Lung (tissue), 12 donors: ENCODE results near the gene TFCP2. TPM values are rescaled to one million over a fixed set of nuclear protein-coding genes. Genes with fewer than 3 reads are reported as not detected.

ENCODE experiments used
- ATAC-seq: fragments of 200-7000 bp; cut with Tn5 transposase; one replicate; pipeline ENCODE4 v1.9.1; 2020; ENCODE audit warnings: moderate number of reproducible peaks; ENCODE audit not compliant: insufficient read depth, low FRiP score
- DNase-seq, 3 donors: peaks; one replicate each; pipeline ENCODE4 v3.0.0-alpha.2; 2013 to 2017
- H3K27ac ChIP-seq, 2 donors: one replicate each; pipeline ENCODE4 v1.5.1; 2013; ENCODE audit warnings: mild to moderate bottlenecking in 2 of 2, moderate library complexity in 2 of 2, control low read depth in 1 of 2, inconsistent platforms in 1 of 2, low read depth in 1 of 2, low read length in 1 of 2
- H3K27me3 ChIP-seq, 3 donors: one replicate each; pipeline ENCODE4 v1.5.1; 2013; ENCODE audit warnings: low read length in 2 of 3; ENCODE audit not compliant: control insufficient read depth in 3 of 3, insufficient read depth in 3 of 3
- H3K36me3 ChIP-seq, 4 donors: one replicate each; pipeline ENCODE4 v1.5.1; 2013; ENCODE audit warnings: low read length in 4 of 4, mild to moderate bottlenecking in 1 of 4, moderate library complexity in 1 of 4; ENCODE audit not compliant: control insufficient read depth in 4 of 4, insufficient read depth in 4 of 4
- H3K4me1 ChIP-seq, 5 donors: one replicate each; pipeline ENCODE4 v1.5.1; 2013; ENCODE audit warnings: low read length in 5 of 5, mild to moderate bottlenecking in 2 of 5, moderate library complexity in 1 of 5; ENCODE audit not compliant: control insufficient read depth in 5 of 5, insufficient read depth in 5 of 5
- H3K4me3 ChIP-seq: one replicate; pipeline ENCODE4 v1.5.1; 2013; ENCODE audit warnings: mild to moderate bottlenecking, control low read depth, moderate library complexity
- H3K9ac ChIP-seq, 2 donors: one replicate each; pipeline ENCODE4 v1.5.1; 2013; ENCODE audit warnings: low read length in 2 of 2, control low read depth in 1 of 2; ENCODE audit not compliant: insufficient read depth in 1 of 2
- H3K9me3 ChIP-seq, 4 donors: one replicate each; pipeline ENCODE4 v1.5.1; 2013; ENCODE audit warnings: low read length in 3 of 4, mild to moderate bottlenecking in 1 of 4, moderate library complexity in 1 of 4; ENCODE audit not compliant: control insufficient read depth in 4 of 4, insufficient read depth in 3 of 4
- WGBS, 2 donors: extraction: QIAGEN DNeasy Blood & Tissue Kit; methylation state at CpG; one replicate each; pipeline ENCODE4 v1.1.7; 2013; 5-methylcytosine and 5-hydroxymethylcytosine counted together
- polyA plus RNA-seq, 2 donors: library from polyadenylated mRNA; stranded (reverse); fragments of 200-250 nt; gene quantifications; one replicate each; pipeline ENCODE4 v1.2.1, GENCODE V29; 2013
- total RNA-seq, 2 donors: library from RNA; depleted of rRNA in 1 of 2; stranded (reverse); fragments of >200 nt in 1 of 2; gene quantifications; one replicate each; pipeline ENCODE4 v1.2.1, GENCODE V29; 2014 to 2021
- TF ChIP-seq, protein P1 (sequence below): IDR thresholded peaks from 2 replicates; pipeline ENCODE4 v1.5.1; 2012; ENCODE audit warnings: mild to moderate bottlenecking; ENCODE audit errors: control extremely low read depth, extremely low read depth
- donor health status: control.
- donor health status: control.
- donor health status: Bipolar disorder and iron deficiency.
- donor health status: healthy.
- donor health status: DM: yes; HTN: yes; CAD: no.

The TFCP2 gene
- total and polyA plus RNA-seq, 4 donors, result 9.6 to 27.5 (median 19.0) TPM

DNA sequence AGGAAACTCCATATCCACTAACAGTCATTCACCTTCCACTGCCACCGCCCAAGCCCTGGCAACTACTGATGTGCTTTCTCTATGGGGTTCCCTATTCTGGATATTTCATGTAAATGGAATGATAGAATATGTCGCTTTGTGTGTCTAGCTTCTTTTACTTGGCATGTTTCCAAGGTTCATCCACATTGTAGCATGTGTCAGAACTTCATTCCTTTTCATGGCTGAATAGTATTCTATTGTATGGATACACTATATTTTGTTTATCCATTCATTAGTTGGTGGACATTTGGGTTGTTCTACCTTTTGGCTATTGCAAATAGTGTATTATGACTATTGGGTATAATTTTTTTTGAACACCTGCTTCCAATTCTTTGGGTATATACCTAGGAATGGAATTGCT lies 36.3 kb upstream of the TFCP2 start:
- Histone ChIP-seq H3K4me3 (no peak overlapping the region), H3K9ac (no peak overlapping the region), H3K27ac (no peak overlapping the region), H3K4me1 (no peaks in the 10 kb centered on the region), H3K36me3 (peaks cover 0 to 6% (median under 1%) of the 10 kb centered on the region in 4 donors), H3K9me3 (no peaks in the 10 kb centered on the region), H3K27me3 (no peaks in the 10 kb centered on the region)
- ATAC-seq, result no peak
- no peak for DNase-seq
- 93 to 95% methylated on average over 2 of the region's 2 CpGs for WGBS, 2 donors
- TF ChIP-seq, protein P1, sequence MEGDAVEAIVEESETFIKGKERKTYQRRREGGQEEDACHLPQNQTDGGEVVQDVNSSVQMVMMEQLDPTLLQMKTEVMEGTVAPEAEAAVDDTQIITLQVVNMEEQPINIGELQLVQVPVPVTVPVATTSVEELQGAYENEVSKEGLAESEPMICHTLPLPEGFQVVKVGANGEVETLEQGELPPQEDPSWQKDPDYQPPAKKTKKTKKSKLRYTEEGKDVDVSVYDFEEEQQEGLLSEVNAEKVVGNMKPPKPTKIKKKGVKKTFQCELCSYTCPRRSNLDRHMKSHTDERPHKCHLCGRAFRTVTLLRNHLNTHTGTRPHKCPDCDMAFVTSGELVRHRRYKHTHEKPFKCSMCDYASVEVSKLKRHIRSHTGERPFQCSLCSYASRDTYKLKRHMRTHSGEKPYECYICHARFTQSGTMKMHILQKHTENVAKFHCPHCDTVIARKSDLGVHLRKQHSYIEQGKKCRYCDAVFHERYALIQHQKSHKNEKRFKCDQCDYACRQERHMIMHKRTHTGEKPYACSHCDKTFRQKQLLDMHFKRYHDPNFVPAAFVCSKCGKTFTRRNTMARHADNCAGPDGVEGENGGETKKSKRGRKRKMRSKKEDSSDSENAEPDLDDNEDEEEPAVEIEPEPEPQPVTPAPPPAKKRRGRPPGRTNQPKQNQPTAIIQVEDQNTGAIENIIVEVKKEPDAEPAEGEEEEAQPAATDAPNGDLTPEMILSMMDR, result no peak

DNA sequence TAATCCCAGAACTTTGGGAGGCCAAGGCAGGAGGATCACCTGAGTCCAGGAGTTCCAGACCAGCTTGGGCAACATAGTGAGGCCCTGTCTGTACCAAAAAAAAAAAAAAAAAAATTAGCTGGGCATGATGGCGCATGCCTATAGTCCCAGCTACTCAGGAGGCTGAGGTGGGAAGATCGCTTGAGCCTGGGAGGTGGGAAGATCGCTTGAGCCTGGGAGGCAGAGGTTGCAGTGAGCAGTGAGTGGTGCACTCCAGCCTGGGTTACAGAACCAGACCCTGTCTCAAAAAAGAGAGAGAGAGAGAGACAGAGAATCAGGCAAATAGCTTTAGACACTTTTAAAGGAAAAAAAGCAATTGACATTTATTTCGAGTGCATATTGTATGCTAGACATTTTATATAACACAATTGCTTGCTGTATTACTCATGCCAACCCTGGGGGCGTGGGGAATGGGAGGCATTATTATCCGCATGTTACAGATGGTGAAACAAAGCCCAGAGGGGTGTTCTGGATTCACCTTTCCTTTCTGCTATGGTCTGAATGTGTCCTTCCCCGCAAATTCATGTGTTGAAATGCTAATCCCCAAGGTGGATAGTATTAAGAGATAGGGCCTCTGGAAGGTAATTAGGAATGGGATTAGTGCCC lies 35.2 kb upstream of the TFCP2 start:
- WGBS, 2 donors, result 94 to 95% methylated on average over 7 of the region's 7 CpGs
- Histone ChIP-seq H3K36me3 (peaks cover 0 to 10% (median 0%) of the 10 kb centered on the region in 4 donors), H3K9ac (no peak overlapping the region), H3K4me3 (no peak overlapping the region), H3K27ac (no peak overlapping the region), H3K4me1 (no peaks in the 10 kb centered on the region), H3K9me3 (no peaks in the 10 kb centered on the region), H3K27me3 (no peaks in the 10 kb centered on the region)
- no peak for ATAC-seq
- DNase-seq, result no peak
- TF ChIP-seq, protein P1, result no peak

DNA sequence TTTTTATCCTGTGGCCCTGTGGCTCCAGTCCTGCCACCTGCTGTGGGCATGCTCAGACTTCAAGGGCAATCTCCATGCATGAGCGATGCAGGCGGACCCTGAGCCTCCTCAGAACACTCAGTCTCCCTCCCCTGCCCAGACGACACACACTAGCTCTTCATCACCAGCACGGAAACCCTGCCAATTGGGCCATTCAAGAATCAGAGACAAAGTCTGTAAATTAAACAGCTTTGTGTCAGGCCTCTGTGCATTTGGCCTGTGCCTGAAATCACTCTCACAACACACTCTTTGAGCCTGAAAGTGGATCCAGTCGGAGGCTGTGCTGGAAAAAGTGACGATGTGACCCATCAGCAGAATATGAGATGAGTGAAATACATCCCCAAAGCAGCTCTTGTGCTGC lies 32.4 kb upstream of the TFCP2 start:
- no peaks in the 10 kb centered on the region for H3K9me3 ChIP-seq
- H3K27me3 ChIP-seq, result no peaks in the 10 kb centered on the region
- TF ChIP-seq, protein P1, result no peak
- ATAC-seq, result no peak
- peaks cover 0 to 6% (median 2%) of the 10 kb centered on the region in 4 donors for H3K36me3 ChIP-seq
- DNase-seq, result no peak
- H3K4me1 ChIP-seq, result no peaks in the 10 kb centered on the region
- WGBS, 2 donors, result 93 to 96% methylated on average over 6 of the region's 6 CpGs
- no peak overlapping the region for H3K9ac ChIP-seq
- H3K27ac ChIP-seq, result no peak overlapping the region
- H3K4me3 ChIP-seq, result no peak overlapping the region

DNA sequence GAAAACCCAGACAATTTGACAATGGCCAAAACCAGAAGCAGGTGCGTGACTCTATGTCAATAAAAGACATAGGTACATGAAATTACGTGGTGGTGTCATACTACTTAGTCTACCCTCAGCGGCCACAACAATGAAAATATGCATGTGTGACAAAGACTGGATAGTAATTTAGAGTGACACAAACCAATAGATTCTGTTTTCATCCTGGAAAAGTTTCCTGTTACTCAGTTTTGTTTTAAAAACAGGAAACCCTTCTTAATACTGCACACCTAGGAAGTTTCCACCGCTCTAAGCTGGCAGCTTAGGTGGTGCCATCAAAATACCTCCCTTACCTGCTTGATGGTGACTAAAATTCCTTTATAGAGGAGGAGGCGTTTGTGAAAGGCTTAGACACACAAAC lies 29.8 kb upstream of the TFCP2 start:
- H3K36me3 ChIP-seq, result peaks cover 0 to 7% (median 2%) of the 10 kb centered on the region in 4 donors
- H3K27ac ChIP-seq, result no peak overlapping the region
- 92 to 93% methylated on average over 5 of the region's 5 CpGs for WGBS, 2 donors

More for the DNA sequence above, 29.8 kb upstream of the TFCP2 start:
- DNase-seq (no peak), ATAC-seq (no peak)
- Histone ChIP-seq H3K4me1 (peaks cover 0 to 4% (median 0%) of the 10 kb centered on the region in 5 donors), H3K9ac (no peak overlapping the region), H3K27me3 (no peaks in the 10 kb centered on the region), H3K4me3 (no peak overlapping the region), H3K9me3 (no peaks in the 10 kb centered on the region)
- TF ChIP-seq, protein P1, result no peak
